Measurements from ENCODE around the gene MBOAT2.

- no peak for TF ChIP-seq POLR2A (IDR thresholded peaks at IDR 0.05)
- no peak for TF ChIP-seq CTCF (IDR thresholded peaks at IDR 0.05)
Measured at GRCh38 chr2:8918412-8918811, 85.1 kb downstream of the MBOAT2 start.
